Medulla oblongata (tissue), 1 donor: ENCODE data around the gene GATAD1.
A peak's percentile ranks its signal among the peaks of the same experiment; 100 is the strongest.
"Not testable (repeated sequence)": the region's sequence is repeated elsewhere in the genome, so short reads cannot be mapped to it uniquely, and the experiment has no call there.

Experiments
- DNase-seq: peaks from one replicate; pipeline ENCODE4 v3.0.0-alpha.2; 2015; ENCODE audit errors: extremely low spot score

Gene GATAD1

DNA sequence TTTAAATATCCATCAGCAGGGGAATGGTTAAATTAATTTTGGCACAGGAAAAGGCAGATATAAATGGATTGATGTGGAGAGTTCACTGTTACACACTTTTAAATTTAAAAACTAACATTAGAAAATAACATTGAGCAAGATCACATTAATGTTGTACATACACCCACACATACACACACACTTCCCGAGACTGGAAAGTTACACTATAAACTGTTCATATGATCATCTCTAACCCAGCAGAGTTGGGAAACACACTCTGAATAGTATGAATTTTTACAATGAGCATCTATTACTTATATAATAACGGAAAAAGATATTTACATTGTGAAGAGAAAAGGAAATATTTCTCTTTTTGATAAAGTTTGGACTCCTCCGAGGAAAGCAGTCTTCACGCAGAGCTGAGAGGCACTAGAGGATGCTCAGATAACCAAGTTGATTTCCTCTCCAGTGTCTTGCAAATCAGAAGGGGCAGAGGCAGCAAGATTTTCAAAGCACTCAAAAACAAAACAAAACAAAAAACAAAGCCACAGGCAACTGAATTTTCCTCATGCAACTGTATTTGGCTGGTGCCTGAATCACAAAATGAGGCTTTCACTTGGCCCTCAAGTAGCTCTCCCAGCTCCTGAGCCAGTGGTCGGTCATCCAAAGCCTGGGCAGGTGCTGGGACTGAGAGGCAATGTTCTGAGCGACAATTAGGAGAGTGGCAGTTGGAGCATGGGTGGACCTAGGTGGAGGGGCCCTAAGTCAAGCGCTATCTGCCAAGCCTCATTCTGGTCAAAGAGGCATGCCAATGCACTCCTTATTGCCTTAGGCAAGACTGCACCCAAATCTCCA lies 10.5 kb upstream of the GATAD1 start:
- no peak for DNase-seq

DNA sequence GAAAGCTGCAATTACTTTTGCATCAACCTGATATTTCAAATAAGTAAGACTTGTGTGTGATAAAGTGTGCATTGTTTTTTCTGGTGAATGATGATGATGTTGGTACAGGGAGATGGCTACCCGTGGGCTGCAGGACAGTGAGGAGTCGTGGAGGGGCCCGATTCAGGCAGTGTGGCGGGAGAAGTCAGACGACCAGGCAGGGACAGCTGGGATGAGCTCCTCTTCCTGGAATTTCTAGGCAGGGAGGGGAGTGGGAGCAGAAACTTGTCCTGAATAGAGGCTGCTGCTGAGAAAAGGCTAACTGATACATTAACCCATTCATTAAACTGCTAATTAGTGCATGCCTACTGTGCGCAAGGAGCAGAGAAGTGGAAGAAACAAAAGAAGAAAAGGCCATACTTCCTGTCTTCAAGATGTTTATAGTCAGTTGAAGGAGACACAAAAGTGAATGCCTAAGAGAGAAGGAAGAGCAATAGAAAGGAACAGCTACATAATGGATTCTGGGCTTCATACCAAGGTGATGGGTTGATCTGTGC lies 9.3 kb upstream of the GATAD1 start:
- no peak for DNase-seq

DNA sequence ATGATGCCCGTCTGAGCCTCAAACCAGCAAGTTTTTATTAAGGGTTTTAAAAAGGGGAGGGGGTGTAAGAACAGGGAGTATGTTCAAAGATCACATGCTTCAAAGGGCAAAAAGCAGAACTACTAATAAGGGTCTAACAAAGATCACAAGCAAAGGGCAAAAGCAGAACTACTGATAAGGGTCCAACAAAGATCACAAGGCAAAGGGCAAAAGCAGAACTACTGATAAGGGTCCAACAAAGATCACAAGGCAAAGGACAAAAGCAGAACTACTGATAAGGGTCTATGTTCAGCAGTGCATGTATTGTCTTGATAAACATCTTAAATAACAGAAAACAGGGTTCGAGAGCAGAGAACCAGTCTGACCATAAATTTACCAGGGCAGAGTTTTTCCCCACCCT lies 4.6 kb upstream of the GATAD1 start:
- not testable (repeated sequence) for DNase-seq

- no peak for DNase-seq
Measured at GRCh38 chr7:92446869-92447344, 375 bp upstream of the GATAD1 start.

DNA sequence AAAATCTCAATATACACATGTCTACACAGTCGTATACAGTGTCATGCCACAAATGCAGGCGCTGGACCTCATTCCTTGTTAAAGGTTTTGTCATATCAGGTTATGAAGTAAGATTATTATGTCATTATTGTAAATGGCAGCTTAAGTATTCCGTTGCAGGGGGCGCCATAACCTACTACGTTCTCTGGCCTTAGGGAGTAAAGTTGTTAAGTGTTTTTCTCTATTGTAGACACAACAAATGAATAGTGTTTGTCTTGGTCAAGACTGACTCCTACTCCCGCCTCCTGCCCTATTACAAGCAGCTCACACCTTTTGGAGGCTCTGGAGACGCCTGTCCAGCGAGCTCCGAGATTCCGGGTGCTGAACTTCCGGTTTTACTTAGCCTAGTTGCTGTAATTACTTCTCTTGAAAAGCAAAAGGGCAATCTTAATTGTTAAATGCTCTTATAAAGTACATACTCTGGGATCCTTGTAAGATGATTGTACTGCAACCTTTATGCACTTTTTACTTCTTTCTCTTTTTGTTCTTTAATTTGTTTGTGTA lies 994 bp downstream of the GATAD1 start:
- peak; percentile 80 for DNase-seq

GRCh38 chr7:92451645-92452044 lies 4.4 kb downstream of the GATAD1 start:
- no peak for DNase-seq

DNA sequence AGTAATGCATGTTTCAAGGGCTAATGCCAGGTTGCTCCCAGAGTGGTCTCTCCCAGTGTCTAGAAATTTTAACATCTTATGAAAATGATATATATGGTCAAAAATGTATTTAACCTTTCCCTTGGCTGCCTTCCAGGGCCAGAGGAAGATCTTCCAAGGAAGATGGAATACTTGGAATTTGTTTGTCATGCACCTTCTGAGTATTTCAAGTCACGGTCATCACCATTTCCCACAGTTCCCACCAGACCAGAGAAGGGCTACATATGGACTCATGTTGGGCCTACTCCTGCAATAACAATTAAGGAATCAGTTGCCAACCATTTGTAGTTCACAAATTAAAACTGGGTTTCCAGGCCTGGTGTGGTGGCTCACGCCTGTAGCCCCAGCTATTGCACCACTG lies 9.0 kb downstream of the GATAD1 start:
- DNase-seq, result no peak

DNA sequence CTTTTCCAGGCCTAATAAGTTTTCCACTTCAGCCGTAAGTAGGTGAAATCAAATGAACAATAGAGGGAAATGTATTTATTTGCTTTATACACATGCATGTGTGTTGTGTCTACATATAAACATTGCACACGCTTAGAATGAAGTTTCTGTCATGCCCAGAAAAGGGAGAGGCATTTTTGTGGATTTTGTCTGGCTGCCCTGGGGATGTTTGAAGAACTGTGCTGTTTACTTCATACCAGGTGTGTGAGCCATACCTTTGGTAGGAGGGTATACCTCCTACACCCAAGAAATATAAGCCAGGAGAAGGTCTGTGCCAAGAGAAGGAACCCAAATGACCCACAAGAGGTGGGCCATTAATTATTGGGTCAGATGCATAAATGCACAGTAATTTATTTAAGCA lies 12.8 kb downstream of the GATAD1 start:
- DNase-seq, result no peak

DNA sequence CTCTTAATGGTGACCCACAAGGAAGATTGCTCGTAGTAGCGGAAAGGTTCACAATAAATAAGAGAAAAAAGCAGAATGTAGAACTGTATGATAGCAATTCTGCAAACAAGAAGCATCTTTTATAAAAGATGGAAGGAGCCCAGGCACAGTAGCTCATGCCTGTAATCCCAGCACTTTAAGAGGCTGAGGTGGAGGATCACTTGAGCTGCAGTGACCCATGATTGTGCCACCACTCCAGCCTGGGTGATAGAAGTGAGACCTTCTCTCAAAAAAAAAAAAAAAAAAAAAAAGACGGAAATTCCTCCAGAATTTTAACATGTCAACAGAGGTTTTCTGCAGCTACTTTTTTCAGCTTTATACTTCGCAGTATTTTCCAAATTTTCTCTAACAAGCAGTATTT lies 13.2 kb downstream of the GATAD1 start:
- DNase-seq, result no peak

- DNase-seq, result peak; percentile 13
Measured at GRCh38 chr7:92461027-92462003, 14.0 kb downstream of the GATAD1 start.

DNA sequence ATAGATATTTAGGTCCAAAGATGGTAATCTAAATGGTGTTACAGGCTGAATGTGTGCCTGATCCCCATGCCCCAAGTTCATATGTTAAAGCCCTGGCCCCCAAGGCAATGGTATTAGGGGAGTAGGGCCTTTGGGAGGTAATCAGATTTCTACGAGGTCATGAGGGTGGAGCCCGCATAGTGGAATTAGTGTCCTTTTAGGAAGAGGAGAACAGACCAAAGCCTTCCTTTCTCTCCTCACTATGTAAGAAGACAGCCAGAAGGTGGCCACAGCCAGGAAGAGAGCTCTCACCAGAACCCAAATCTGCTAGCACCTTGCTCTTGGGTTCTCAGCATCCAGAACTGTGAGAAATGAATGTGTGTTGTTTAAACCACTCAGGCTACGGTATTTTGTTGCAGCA lies 15.3 kb downstream of the GATAD1 start:
- no peak for DNase-seq

- DNase-seq, result no peak
Measured at GRCh38 chr7:92464515-92464914, 17.2 kb downstream of the GATAD1 start.

GRCh38 chr7:92466682-92467081 lies 19.4 kb downstream of the GATAD1 start:
- DNase-seq, result no peak

GRCh38 chr7:92468589-92468988 lies 21.3 kb downstream of the GATAD1 start:
- not testable (repeated sequence) for DNase-seq

- not testable (repeated sequence) for DNase-seq
Measured at GRCh38 chr7:92473989-92474388, 26.7 kb downstream of the GATAD1 start.

- DNase-seq, result not testable (repeated sequence)
Measured at GRCh38 chr7:92475261-92475770, 28.0 kb downstream of the GATAD1 start.

- not testable (repeated sequence) for DNase-seq
Measured at GRCh38 chr7:92475851-92476590, 28.7 kb downstream of the GATAD1 start.

DNA sequence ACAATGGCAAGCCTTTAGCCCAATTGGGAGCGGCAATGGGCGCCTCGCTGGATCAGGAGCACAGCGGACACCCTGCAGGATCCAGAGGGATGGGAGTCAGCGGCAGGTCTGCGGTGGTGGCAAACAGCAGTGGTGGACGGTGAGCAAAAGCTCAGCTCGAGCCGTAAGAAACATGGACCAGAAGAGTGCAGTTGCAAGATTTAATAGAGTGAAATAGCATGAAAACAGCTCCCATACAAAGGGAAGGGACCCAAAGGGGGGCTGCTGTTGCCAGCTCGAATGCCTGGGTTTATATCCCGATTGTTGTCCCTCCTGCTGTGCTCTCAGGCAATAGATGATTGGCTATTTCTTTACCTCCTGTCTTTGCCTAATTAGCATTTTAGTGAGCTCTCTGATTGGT lies 30.4 kb downstream of the GATAD1 start, which contains the start of gene ERVW-1:
Gene ERVW-1 (minus strand): TSS at position 266 of the 400 bp plus-strand sequence. CDS start 7,565 bp downstream, outside the sequence.
- not testable (repeated sequence) for DNase-seq

DNA sequence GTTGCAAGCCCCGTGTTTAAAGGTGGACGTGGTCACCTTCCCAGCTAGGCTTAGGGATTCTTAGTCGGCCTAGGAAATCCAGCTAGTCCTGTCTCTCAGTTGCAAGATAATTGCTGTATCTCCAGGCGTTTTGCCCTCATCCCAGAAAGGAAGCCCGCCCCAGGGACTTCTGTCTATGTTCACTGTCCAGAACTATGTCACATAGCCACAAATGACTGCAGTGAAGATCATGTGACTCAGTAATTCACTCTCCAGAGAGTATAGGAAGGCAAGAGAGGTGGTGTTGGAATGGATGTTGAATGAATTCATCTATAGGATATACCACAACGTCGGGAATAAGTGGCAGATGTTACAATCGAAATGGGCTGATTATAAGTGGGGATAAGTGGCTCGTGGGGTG lies 30.8 kb downstream of the GATAD1 start:
- no peak for DNase-seq

DNA sequence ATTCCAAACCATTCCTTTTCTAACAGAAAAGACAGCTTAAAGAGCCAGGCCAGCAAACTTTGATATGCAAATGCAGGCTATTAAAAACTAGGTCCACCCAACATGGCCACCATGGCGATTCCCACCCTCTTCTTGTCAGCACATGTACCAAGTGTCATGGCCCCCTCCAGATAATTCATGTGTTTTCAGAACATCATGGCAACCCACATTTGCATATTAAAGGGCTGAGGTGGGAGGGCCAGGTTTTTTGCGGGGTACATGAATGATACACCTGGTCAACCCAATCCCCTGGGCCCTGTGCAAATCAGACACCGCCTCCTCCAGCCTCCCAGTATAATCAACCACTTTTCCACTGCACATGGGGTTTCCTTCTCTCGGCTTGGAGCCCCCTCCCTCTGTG lies 31.4 kb downstream of the GATAD1 start:
- no peak for DNase-seq

- not testable (repeated sequence) for DNase-seq
Measured at GRCh38 chr7:92479146-92479545, 31.9 kb downstream of the GATAD1 start.
